ENCODE data around the gene STPG4.

GRCh38 chr2:47118581-47118980 lies 36.5 kb downstream of the STPG4 start:
- TF ChIP-seq, protein P1, sequence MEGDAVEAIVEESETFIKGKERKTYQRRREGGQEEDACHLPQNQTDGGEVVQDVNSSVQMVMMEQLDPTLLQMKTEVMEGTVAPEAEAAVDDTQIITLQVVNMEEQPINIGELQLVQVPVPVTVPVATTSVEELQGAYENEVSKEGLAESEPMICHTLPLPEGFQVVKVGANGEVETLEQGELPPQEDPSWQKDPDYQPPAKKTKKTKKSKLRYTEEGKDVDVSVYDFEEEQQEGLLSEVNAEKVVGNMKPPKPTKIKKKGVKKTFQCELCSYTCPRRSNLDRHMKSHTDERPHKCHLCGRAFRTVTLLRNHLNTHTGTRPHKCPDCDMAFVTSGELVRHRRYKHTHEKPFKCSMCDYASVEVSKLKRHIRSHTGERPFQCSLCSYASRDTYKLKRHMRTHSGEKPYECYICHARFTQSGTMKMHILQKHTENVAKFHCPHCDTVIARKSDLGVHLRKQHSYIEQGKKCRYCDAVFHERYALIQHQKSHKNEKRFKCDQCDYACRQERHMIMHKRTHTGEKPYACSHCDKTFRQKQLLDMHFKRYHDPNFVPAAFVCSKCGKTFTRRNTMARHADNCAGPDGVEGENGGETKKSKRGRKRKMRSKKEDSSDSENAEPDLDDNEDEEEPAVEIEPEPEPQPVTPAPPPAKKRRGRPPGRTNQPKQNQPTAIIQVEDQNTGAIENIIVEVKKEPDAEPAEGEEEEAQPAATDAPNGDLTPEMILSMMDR (conservative IDR thresholded peaks at IDR 0.05), result no peak
- TF ChIP-seq ZFX (IDR thresholded peaks at IDR 0.05), result no peak
